ENCODE results near the gene ABL1.

The ABL1 gene

DNA sequence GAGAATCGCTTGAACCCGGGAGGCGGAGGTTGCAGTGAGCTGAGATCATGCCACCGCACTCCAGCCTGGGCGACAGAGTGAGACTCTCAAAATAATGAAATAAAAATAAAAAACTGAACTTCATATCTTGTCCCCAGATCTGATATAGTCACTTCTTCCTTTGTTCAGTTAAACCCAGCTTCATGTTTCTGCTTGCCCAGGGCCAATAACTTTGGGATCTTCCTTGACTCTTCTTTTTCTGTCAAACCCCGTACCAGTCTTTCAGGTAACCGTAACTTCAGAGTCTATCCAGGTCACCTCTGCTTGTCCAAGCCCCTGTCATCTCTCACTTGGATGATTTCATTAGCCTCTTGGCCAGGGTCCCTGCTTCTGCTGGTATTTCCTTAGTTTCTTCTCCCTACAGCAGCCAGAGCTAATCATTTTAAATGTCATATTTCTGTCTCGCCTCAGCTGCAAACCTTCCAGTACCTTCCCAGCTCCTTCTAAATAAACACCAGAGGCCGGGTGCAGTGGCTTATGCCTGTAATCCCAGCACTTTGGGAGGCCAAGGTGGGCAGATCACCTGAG is 19.7 kb upstream of the ABL1 start:
- POLR2A ChIA-PET: no interaction called here
- DNase-seq (ENCODE audit: extremely low spot score): no peak
- TF ChIP-seq, protein P1, sequence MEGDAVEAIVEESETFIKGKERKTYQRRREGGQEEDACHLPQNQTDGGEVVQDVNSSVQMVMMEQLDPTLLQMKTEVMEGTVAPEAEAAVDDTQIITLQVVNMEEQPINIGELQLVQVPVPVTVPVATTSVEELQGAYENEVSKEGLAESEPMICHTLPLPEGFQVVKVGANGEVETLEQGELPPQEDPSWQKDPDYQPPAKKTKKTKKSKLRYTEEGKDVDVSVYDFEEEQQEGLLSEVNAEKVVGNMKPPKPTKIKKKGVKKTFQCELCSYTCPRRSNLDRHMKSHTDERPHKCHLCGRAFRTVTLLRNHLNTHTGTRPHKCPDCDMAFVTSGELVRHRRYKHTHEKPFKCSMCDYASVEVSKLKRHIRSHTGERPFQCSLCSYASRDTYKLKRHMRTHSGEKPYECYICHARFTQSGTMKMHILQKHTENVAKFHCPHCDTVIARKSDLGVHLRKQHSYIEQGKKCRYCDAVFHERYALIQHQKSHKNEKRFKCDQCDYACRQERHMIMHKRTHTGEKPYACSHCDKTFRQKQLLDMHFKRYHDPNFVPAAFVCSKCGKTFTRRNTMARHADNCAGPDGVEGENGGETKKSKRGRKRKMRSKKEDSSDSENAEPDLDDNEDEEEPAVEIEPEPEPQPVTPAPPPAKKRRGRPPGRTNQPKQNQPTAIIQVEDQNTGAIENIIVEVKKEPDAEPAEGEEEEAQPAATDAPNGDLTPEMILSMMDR (IDR thresholded peaks at IDR 0.05; ENCODE audit: control extremely low read depth, extremely low read depth, low read depth, missing control alignments): no peak
- CTCF ChIA-PET: interaction anchor here (0.8 to 2.9 kb wide), 5 partner anchors 9 to 108 kb away, joined by 3 to 12 read pairs (median 4); no protein-coding TSS in a partner anchor

DNA sequence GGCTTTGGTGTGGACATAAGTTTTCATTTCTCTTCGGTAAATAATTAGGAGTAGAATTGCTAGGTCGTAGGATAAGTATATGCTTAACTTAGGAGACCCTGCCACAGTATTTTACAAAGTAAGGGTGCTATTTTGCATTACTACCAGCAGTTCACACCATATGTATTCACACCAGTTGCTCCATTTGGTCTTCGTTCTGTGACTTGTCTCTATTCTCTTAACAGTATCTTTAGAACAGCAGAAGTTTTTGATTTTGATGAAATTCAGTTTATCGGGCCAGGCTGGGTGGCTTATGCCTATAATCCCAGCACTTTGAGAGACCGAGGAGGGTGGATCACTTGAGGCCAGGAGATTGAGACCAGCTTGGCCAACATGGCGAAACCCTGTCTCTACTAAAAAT is 17.1 kb upstream of the ABL1 start:
- no peak for DNase-seq (ENCODE audit: extremely low spot score)
- POLR2A ChIA-PET: no interaction called here

DNA sequence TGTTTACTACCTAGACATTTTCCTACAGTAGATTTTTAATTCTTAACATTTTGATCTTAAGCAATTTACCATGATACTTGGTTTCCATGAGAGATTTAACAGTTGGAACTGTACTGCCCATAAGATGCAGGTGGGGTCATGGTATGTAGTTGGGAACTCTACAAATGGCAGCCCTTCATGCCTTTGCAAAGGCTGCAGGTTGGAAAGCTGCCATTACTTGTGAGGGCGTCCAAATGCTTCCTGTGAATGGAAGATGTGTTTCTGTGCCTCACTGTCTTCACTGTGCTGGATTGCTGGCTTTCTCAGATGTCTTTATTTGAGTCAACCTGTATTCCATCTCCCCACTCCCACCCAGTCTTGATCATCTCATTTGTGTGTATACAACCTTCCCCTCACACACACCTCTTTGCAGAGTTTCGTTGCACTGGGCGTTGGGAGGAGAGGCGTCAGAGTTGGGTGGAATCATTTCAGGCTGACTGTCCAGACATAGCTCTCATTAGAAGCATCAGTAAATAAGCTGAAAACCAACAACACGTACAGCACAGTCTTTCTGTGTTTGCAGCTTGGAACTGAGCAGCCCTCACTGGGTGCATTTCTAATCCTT is 14.8 kb upstream of the ABL1 start:
- TF ChIP-seq, protein P1 (IDR thresholded peaks at IDR 0.05; ENCODE audit: control extremely low read depth, extremely low read depth, low read depth, missing control alignments): no peak
- ChIA-PET CTCF (no interaction called here), POLR2A (no interaction called here)
- DNase-seq (ENCODE audit: extremely low spot score): no peak

More for the DNA sequence above, 17.1 kb upstream of the ABL1 start:
- TF ChIP-seq, protein P1 (IDR thresholded peaks at IDR 0.05; ENCODE audit: control extremely low read depth, extremely low read depth, low read depth, missing control alignments): no peak
- CTCF ChIA-PET: no interaction called here

DNA sequence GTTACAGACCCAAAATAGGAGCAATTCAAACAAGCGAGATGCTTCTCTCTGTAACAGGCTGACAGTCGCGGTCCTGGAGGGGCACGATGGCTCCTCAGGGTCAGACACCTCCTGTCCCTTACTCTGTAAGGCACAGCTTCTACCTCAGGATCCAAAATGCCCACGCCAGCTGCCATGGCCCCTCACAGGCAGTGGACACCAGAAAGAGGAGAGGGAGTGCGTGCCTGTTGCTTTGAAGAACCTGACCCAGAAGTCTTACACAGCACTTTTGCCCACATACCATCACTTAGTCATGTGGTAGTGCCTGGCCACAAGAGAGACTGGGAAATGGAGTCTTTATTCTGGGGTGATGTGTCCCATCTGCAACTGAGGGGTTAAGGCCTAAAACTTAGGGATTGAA is 11.6 kb upstream of the ABL1 start:
- ChIA-PET CTCF (interaction anchor here (1.0 to 2.6 kb wide), 3 partner anchors 29 to 122 kb away, joined by 3 to 8 read pairs (median 5); no protein-coding TSS in a partner anchor), POLR2A (no interaction called here)
- no peak for DNase-seq (ENCODE audit: extremely low spot score)
- TF ChIP-seq, protein P1 (IDR thresholded peaks at IDR 0.05; ENCODE audit: control extremely low read depth, extremely low read depth, low read depth, missing control alignments): no peak

DNA sequence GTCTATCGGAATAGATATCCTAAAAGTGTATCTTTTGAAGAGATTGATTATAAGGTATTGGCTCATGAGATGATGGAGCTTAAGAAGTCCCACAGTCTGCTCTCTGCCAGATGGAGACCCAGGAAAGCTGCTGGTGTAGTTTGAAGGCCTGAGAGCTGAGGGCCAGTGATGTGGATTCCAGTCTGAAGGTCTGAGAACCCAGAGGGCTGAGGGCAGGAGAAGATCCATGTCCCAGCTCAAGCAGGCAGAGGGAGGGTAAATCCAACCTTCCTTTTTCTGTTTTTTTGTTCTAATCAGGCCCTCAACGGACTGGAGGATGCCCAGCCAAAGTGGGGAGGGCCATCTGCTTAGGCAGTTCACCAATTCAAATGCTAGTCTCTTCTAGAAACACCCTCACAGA is 11.0 kb upstream of the ABL1 start:
- TF ChIP-seq, protein P1 (IDR thresholded peaks at IDR 0.05; ENCODE audit: control extremely low read depth, extremely low read depth, low read depth, missing control alignments): no peak
- CTCF ChIA-PET: interaction anchor here (1.0 to 2.6 kb wide), 4 partner anchors 15 to 123 kb away, joined by 3 to 8 read pairs (median 5); no protein-coding TSS in a partner anchor
- POLR2A ChIA-PET: no interaction called here
- no peak for DNase-seq (ENCODE audit: extremely low spot score)

DNA sequence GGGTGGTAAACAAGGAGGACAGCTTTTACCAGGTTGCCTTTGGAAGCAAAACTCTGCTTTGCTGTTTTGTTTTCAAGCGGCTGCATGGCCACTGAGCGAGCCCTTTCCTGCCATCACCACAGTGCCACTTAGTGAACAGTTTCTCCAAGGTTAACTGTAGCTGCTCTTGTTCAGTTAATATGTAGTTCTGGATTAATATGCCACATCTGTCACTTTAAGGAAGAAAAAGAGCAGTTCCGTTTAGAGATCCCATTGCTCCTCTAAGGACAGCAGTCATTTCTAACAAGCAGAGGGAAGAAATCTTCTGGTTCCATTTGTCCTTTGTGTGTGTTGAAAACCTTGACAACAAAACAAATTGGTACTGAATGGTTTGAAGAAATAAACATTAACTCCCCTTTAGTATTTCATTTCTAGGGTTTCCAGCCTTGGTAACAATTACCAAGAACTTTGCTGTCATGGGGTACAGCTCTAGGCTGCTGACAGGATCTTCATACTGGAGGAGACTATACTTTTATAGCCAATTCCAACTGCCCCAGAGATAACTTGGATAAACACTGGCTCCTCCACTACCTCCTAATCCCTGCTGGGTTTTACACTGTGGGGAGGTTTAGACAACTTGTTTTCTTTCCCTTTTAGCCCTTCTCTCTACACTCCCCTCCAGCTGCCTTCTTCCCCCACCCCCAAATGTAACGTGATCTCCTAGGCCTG is 10.3 kb upstream of the ABL1 start:
- ChIA-PET CTCF (interaction anchor here (1.0 to 2.6 kb wide), 5 partner anchors 8 to 124 kb away, joined by 3 to 8 read pairs (median 5); no protein-coding TSS in a partner anchor), POLR2A (no interaction called here)
- TF ChIP-seq, protein P1 (IDR thresholded peaks at IDR 0.05; ENCODE audit: control extremely low read depth, extremely low read depth, low read depth, missing control alignments): no peak
- DNase-seq (ENCODE audit: extremely low spot score): no peak
